ENCODE data around the gene DOC2B.

DOC2B gene

DNA sequence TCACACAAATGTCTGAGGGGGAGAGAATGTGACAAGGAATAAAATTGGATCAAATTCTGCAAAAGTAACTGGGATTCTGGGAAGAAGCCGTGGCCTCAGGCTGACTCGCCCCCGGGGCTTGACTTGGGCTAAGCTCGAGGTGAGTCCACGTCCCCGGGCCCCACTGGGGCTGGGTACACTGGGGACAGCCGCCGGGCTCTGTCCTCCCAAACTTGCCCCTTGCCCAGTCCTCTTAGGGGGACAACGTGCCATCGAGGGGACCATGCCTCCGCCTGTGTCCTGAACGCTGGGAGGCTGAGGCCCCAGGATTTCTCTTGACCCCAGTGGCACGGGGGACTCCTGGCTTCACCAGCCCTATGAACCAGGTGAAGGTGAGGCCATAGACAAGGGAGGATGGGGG is 21.1 kb downstream of the DOC2B start:
- no peak for DNase-seq

- no peak for DNase-seq
Measured at GRCh38 chr17:159609-160008, 21.8 kb downstream of the DOC2B start.

DNA sequence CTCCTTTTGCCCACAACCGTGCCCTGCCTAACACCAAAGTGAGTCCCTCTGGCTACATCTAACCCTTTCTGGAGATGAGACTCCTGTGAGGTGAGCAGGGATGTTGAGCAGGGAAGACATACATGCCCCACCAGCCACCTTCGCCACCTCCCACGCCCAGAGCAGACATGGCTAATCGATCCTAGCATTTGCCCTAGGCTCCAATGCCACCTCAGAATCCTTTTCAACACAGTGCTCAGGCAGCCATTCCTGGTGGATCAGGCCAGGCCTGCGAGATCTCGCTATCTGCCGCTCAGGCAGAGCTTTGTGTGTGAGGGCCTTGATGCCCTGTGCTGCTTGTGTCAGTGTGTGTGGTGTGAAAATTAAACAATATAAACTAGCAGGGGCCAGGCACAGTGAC is 23.1 kb downstream of the DOC2B start:
- DNase-seq, result no peak

DNA sequence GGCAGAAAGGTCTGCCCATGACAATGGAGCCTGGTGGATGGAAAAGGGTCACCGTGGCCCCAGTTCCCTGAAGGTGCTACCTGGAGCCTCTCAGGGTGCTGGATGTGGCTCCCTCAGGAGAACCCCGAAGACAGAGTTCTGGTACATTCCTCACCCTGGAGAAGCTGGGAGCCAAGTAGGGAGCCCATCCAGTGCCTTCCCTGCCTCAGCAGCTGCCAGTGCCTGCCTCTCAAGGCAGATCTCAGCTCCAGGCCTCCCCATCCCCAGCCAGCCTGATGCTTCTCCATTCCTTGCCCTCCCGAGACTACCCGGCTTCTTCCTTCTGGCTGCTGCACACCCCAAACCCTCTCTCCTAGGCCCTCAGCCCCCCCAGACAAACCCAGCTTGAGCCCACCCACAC is 23.5 kb downstream of the DOC2B start:
- no peak for DNase-seq

- DNase-seq, result no peak
Measured at GRCh38 chr17:156946-157345, 24.5 kb downstream of the DOC2B start.

- DNase-seq, result no peak
Measured at GRCh38 chr17:156094-156621, 25.3 kb downstream of the DOC2B start.

DNA sequence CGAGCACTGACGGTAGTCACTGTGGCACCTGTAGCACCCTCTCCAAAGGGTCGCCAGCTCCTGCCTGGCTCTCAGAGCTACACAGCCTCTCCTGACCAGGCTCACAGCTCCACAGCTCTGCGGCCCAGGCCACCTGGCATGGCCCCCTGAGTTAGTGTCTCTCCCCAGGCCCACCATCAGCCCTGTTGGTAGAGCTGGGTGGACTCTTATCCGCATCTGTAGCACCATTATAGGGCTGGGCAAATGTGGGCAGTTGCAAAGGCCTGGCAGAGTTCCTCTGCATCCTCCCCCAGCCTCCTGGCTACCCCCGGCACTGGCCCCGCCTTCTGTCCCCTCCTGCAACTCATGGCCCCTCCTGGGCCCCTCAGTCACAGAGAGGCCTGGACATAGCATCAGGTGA is 25.9 kb downstream of the DOC2B start:
- DNase-seq, result no peak

GRCh38 chr17:153851-154250 is 27.6 kb downstream of the DOC2B start:
- no peak for DNase-seq

GRCh38 chr17:152860-153420 is 28.5 kb downstream of the DOC2B start:
- DNase-seq, result no peak

GRCh38 chr17:151886-152859 is 29.3 kb downstream of the DOC2B start:
- no peak for DNase-seq

DNA sequence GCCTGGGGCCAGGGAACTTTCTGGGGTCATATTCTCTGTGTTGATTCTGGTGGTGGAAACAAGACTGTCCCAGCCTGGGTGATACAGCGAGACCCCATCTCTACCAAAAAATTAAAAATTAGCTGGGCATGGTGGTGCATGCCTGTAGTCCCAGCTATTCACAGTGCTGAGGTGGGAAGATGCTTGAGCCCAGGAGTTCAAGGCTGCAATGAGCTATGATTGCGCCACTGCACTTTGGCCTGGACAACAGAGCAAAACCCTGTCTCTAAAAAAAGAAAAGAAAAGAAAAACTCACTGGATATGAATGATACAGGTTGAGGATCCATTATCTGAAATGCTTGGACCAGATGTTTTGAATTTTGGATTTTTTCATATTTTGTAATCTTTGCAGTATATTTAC is 30.4 kb downstream of the DOC2B start:
- no peak for DNase-seq

- no peak for DNase-seq
Measured at GRCh38 chr17:149897-150584, 31.4 kb downstream of the DOC2B start.

DNA sequence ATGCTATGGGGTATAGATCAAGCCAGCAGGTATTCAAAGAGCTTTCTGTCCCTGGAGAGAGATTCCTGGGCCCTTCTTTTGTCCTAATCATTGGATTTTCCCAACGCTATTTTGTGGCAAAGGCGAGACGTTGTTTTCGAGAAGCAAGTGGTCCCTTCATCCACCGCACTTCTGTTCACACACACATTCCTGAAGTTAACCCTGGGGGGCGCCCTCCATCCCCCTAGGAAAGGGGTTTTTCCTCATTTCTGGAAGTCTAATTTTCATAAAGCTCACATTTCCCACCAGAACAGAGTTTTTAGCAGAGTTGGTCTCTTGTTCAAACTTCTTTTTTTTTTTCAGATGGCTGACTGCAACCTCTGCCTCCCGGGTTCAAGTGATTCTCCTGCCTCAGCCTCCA is 32.2 kb downstream of the DOC2B start:
- DNase-seq, result no peak

DNA sequence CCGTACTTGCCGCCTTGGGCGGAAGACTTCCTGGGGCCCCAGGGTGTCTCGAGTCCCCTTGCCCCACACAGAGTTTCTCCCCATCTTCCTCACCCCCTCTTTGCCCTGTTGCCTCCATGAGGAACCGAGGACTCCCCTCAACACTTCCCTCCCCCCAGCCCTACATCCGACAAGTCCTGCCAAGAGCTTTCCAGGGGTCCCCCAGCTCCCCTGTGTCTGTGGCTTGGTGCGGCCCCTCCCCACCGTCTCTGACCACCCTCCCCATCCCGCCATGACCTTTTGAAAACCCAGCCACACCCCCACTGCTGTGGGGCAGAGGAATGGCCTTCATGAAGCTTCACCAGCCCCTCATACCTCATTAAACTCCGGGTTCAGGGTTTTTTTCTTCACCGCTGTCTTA is 32.7 kb downstream of the DOC2B start:
- DNase-seq, result no peak

- no peak for DNase-seq
Measured at GRCh38 chr17:147796-148740, 33.4 kb downstream of the DOC2B start.

DNA sequence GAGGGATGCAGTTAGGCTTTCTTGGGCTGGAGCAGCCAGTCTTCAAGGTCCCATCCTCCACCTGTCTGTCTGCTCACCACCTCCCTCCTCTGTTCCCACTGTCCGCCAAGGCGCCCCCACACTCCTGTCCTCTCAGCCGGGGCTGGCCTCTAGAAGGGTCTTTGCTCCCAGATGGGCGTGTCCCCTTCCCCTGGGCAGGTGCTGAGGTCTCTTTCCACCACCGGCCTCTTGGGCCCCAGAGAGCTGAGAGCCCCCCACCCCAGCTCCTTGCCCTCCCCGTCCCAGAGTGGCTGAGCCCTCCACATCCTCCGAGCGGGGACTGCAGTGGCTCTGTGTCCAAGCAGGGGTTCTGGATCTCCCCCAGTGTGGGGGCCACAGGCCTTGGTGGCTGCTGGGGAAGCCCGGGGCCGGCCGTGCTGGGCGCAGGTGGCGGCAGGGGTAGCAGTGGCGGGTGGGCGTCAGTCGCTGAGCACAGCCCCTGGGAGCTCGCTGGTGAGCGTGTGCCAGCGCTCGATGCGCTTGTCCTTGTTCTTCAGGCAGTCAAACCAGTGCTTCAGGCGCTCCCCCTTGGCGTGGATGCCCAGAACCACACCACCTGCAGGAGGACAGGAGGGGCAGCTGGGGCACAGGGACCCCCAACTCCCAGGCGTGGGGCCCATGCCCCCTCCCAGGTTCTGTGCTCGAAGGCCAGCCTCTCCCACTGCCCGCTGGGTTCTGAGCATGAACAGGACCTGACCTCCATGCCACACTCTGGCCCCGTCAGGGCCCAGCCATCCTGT is 34.3 kb downstream of the DOC2B start:
- no peak for DNase-seq

DNA sequence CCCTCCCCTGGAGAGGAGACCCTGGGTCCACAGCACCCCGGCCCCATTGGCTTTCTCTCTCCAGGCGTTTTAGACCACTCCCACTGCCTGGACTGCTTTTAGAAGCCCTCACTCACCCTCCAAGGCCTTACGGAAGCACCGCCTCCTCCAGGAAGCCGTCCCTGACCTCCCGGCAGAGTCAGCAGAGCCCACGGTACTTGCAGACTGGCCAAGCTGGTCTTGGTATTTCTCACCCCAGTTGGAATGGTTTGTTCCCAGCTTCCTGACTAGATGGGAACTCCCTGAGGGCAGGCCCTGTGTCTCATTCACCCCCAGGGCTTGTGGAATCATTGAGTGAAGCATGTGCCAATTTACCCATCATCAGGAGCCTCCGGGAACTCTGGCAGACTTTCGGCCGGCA is 34.9 kb downstream of the DOC2B start:
- DNase-seq, result no peak

DNA sequence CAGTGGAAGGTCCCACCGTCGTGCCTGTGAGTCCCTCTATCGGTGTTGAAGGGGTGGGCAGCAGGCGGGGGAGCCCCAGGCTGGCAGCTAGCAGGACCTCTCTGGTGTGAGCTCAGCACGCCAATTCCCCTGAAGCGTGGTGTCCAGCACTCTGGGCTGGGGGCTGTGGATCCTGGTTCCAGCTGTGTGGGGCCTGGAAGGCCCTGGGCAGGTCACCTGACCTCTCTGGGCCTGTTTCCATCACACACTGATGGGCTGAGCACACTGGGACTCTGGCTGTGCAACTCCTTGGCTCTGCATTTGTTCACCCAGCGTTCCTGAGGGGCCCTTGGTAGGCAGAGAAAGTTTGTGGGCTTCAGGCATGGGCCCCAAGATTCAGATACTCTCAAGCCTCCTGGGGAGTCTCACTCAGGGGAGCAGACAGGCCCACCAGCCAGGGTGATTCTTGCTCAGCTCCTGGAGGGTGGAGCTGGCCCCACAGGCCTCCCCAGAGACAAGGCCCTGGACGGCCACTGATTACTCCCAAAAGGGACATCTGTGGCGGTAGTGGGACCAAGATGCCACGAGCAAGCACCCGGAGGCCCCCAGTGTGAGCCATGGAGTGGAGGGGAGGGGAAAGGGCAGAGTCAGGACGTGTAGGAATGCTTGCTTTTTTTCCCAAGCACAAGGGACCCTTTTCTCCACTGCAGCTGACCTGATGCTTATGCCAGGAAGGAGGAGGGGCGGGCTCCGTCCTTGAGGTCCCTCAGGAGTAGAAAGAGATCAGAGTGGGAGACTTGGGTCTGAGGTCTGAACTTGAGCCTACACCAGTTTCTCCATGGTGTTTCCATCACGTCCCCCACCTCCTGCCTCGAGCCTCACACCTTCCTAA is 35.5 kb downstream of the DOC2B start:
- no peak for DNase-seq

GRCh38 chr17:144936-145670 is 36.3 kb downstream of the DOC2B start:
- no peak for DNase-seq

DNA sequence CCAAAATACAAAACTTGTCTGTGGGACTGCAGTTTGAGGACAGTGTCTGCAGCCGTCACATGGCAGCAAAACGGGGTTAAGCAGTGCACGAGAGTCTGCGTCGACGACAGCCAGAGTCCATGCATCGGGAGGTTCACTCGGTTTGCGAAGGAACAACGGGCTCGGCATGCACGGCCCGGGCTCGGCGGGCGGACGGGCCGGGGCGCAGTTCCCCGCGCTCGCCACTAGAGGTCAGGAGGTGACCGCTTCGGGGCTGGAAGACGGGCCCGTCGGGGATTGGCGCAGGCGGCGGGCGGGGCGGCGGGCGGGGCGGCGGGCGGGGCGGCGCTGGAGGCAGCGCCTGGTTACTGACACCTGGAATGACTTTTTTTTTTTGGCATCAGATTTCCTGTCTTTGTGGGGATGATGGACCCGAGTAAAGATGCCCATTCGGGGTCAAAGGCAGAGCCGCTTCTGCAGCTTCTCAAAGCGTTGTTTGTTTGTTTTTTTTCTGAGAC is 37.6 kb downstream of the DOC2B start:
- peak; percentile 51 for DNase-seq
